ENCODE results near the gene M1AP.

- no peak for TF ChIP-seq CTCF (IDR thresholded peaks at IDR 0.05)
- no peak for TF ChIP-seq POLR2A (IDR thresholded peaks at IDR 0.05)
Measured at GRCh38 chr2:74552914-74553811, 95.0 kb downstream of the M1AP start.
